GM23338 (cell line): ENCODE results near the gene RHEBL1. TPM values are rescaled to one million over a fixed set of nuclear protein-coding genes. Genes with fewer than 3 reads are reported as not detected.
A peak's percentile ranks its signal among the peaks of the same experiment; 100 is the strongest.

Experiments
- ATAC-seq: fragments of 200-7000 bp; cut with Tn5 transposase; 3 replicates; pipeline ENCODE4 v1.9.1; 2020
- DNase-seq: peaks from one replicate; pipeline ENCODE4 v3.0.0-alpha.2; 2015; ENCODE audit warnings: low spot score
- H2AFZ ChIP-seq: fragments of 200-600 bp; sonication (generic); 2 replicates; pipeline ENCODE4 v1.8.0; 2016; ENCODE audit warnings: antibody characterized with exemption, mild to moderate bottlenecking, moderate library complexity
- H3F3A ChIP-seq: fragments of 200-600 bp; sonication (generic); replicated peaks from 2 replicates; pipeline ENCODE4 v1.8.0; 2017; ENCODE audit warnings: antibody characterized with exemption, mixed run types, low read depth
- H3K27ac ChIP-seq: fragments of 200-600 bp; sonication (generic); 2 replicates; pipeline ENCODE4 v1.6.1; 2016; ENCODE audit warnings: low read depth
- H3K27me3 ChIP-seq: fragments of 200-600 bp; sonication (generic); 2 replicates; pipeline ENCODE4 v1.8.0; 2016; ENCODE audit warnings: mild to moderate bottlenecking, mixed run types, moderate library complexity; ENCODE audit not compliant: insufficient read depth
- H3K36me3 ChIP-seq: fragments of 200-600 bp; sonication (generic); 2 replicates; pipeline ENCODE4 v1.8.0; 2016; ENCODE audit warnings: mild to moderate bottlenecking; ENCODE audit not compliant: insufficient read depth
- H3K4me1 ChIP-seq: fragments of 200-600 bp; sonication (generic); 2 replicates; pipeline ENCODE4 v1.8.0; 2016; ENCODE audit warnings: mild to moderate bottlenecking, moderate library complexity; ENCODE audit not compliant: insufficient read depth
- H3K4me2 ChIP-seq: fragments of 200-600 bp; sonication (generic); 2 replicates; pipeline ENCODE4 v1.7.1; 2017; ENCODE audit warnings: mixed run types
- H3K4me3 ChIP-seq: fragments of 200-600 bp; sonication (generic); 2 replicates; pipeline ENCODE4 v1.6.1; 2016; ENCODE audit warnings: mixed run types
- H3K79me2 ChIP-seq: fragments of 200-600 bp; sonication (generic); replicated peaks from 2 replicates; pipeline ENCODE4 v1.8.0; 2017; ENCODE audit warnings: mild to moderate bottlenecking; ENCODE audit not compliant: insufficient read depth
- H3K9me2 ChIP-seq: fragments of 200-600 bp; sonication (generic); 2 replicates; pipeline ENCODE4 v1.8.0; 2017; ENCODE audit not compliant: insufficient read depth
- H4K20me1 ChIP-seq: fragments of 200-600 bp; sonication (generic); replicated peaks from 2 replicates; pipeline ENCODE4 v1.8.0; 2017; ENCODE audit warnings: mild to moderate bottlenecking; ENCODE audit not compliant: insufficient read depth
- H3K27ac Mint-ChIP-seq: 2 replicates; pipeline ENCODE4 v1.8.0; 2020; ENCODE audit warnings: inconsistent platforms, mild to moderate bottlenecking, moderate library complexity, mixed read lengths
- H3K27me3 Mint-ChIP-seq: 3 replicates; pipeline ENCODE4 v1.8.0; 2022; ENCODE audit warnings: low read depth, mild to moderate bottlenecking, moderate library complexity, mixed read lengths, inconsistent platforms; ENCODE audit not compliant: insufficient read depth, poor library complexity
- H3K36me3 Mint-ChIP-seq: 3 replicates; pipeline ENCODE4 v1.8.0; 2021; ENCODE audit warnings: low read depth, mild to moderate bottlenecking, inconsistent platforms, moderate library complexity, mixed read lengths
- H3K4me1 Mint-ChIP-seq: 3 replicates; pipeline ENCODE4 v1.8.0; 2020; ENCODE audit warnings: mild to moderate bottlenecking, inconsistent platforms, mixed read lengths
- H3K4me3 Mint-ChIP-seq: 3 replicates; pipeline ENCODE4 v1.8.0; 2021; ENCODE audit warnings: moderate library complexity, mild to moderate bottlenecking, inconsistent platforms, mixed read lengths
- H3K9me3 Mint-ChIP-seq: 3 replicates; pipeline ENCODE4 v1.8.0; 2020; ENCODE audit warnings: moderate library complexity, mild to moderate bottlenecking, inconsistent platforms, mixed read lengths
- CREB1 ChIP-seq: fragments of 250-450 bp; sonication (Bioruptor Pico); IDR thresholded peaks from 2 replicates; pipeline ENCODE4 v1.5.0; 2020; ENCODE audit warnings: low read depth, mild to moderate bottlenecking, moderate library complexity
- CTCF ChIP-seq, 2 experiments: fragments of 200-600 bp in 1 of 2; sonication (generic) in 1 of 2; conservative IDR thresholded peaks; 2 replicates each; pipeline versions ENCODE4 v1.5.1 to v1.6.1; 2016 to 2017; ENCODE audit warnings: antibody characterized with exemption in 2 of 2, low read depth in 2 of 2, mild to moderate bottlenecking in 2 of 2, moderate library complexity in 1 of 2
- EZH2 ChIP-seq: fragments of 200-600 bp; sonication (generic); IDR thresholded peaks from one replicate; pipeline ENCODE4 v1.8.0; 2017; ENCODE audit warnings: antibody characterized with exemption, mild to moderate bottlenecking, low read depth; ENCODE audit not compliant: unreplicated experiment
- EZH2phosphoT487 ChIP-seq: fragments of 200-600 bp; sonication (generic); IDR thresholded peaks from one replicate; pipeline ENCODE4 v1.8.1; 2018; ENCODE audit warnings: antibody characterized with exemption; ENCODE audit not compliant: unreplicated experiment
- JUNB ChIP-seq: IDR thresholded peaks from one replicate; pipeline ENCODE4 v1.6.1; 2016; ENCODE audit warnings: antibody characterized with exemption; ENCODE audit not compliant: unreplicated experiment
- NANOG ChIP-seq: IDR thresholded peaks from 2 replicates; pipeline ENCODE4 v1.6.1; 2016; ENCODE audit warnings: antibody characterized with exemption, borderline replicate concordance
- ZNF114 ChIP-seq: fragments of 250-450 bp; sonication (Bioruptor Pico); IDR thresholded peaks from 2 replicates; pipeline ENCODE4 v1.5.0; 2020; ENCODE audit warnings: mild to moderate bottlenecking, moderate library complexity
- ZNF331 ChIP-seq: fragments of 250-450 bp; sonication (Bioruptor Pico); IDR thresholded peaks from 2 replicates; pipeline ENCODE4 v1.5.0; 2020; ENCODE audit warnings: low read depth, mild to moderate bottlenecking, moderate library complexity
- ZNF462 ChIP-seq: fragments of 250-450 bp; sonication (Bioruptor Pico); IDR thresholded peaks from 2 replicates; pipeline ENCODE4 v1.5.0; 2020; ENCODE audit warnings: mild to moderate bottlenecking, moderate library complexity
- polyA plus RNA-seq: library from polyadenylated mRNA; unstranded; fragments of >200 nt; fragmentation: Nextera tagmentation; extraction: Ambion mirVana; gene quantifications from 2 replicates; pipeline ENCODE4 v1.2.1, GENCODE V29; 2016
- total RNA-seq: library from RNA; depleted of rRNA; stranded (reverse); fragments of >200 nt; shearing (Covaris generic); gene quantifications from 2 replicates; pipeline ENCODE4 v1.2.3, GENCODE V29; 2014

Gene RHEBL1
- total and polyA plus RNA-seq, 2 experiments from 2014 or later: 9.4 to 11.8 TPM

- Mint-ChIP-seq H3K4me1 (peaks cover 46% of the 10 kb centered on the region), H3K36me3 (no peaks in the 10 kb centered on the region; the same call in 2 of the 3 replicates), H3K27ac (no peak overlapping the region), H3K4me3 (peak overlapping the region; percentile 63), H3K9me3 (no peaks in the 10 kb centered on the region), H3K27me3 (peaks cover 79% of the 10 kb centered on the region)
- DNase-seq (peak; percentile 64), ATAC-seq (peak; percentile 16)
- H3K4me2 ChIP-seq: peak overlapping the region; percentile 80
- no peaks in the 10 kb centered on the region for H3K79me2 ChIP-seq
- H2AFZ ChIP-seq: peak overlapping the region; percentile 69
- H3F3A ChIP-seq: peaks cover 12% of the 10 kb centered on the region; the same call in 1 of the 2 replicates
- H3K9me2 ChIP-seq: no peaks in the 10 kb centered on the region
- H3K36me3 ChIP-seq: no peaks in the 10 kb centered on the region
- no peak overlapping the region for H3K27ac ChIP-seq
- peak in 1 of 2 experiments; percentile 42; a peak in 2 of 4 replicates for TF ChIP-seq CTCF (conservative IDR thresholded peaks at IDR 0.05; ENCODE audit: low read depth in 2 of 2)
- no peak for TF ChIP-seq NANOG
- peak; percentile 93 for TF ChIP-seq EZH2
- peak; percentile 82 for TF ChIP-seq EZH2phosphoT487
- peak overlapping the region; percentile 51 for H3K4me3 ChIP-seq
- H3K4me1 ChIP-seq: peaks cover 46% of the 10 kb centered on the region
- peaks cover 11% of the 10 kb centered on the region for H4K20me1 ChIP-seq
- H3K27me3 ChIP-seq: peaks cover 93% of the 10 kb centered on the region
These were observed 20.3 kb upstream of the RHEBL1 start for GRCh38 chr12:49089821-49090773.

GRCh38 chr12:49088932-49089330 lies 19.2 kb upstream of the RHEBL1 start:
- no peak overlapping the region for H3K27ac ChIP-seq
- H3K36me3 ChIP-seq: no peaks in the 10 kb centered on the region
- H3K4me2 ChIP-seq: peak overlapping the region; percentile 78
- H3K4me1 ChIP-seq: peaks cover 36% of the 10 kb centered on the region
- H3K79me2 ChIP-seq: no peaks in the 10 kb centered on the region
- Mint-ChIP-seq H3K27me3 (peaks cover 67% of the 10 kb centered on the region), H3K4me1 (peaks cover 42% of the 10 kb centered on the region), H3K36me3 (no peaks in the 10 kb centered on the region; the same call in 2 of the 3 replicates), H3K4me3 (peak overlapping the region; percentile 58; the same call in 2 of the 3 replicates), H3K9me3 (no peaks in the 10 kb centered on the region), H3K27ac (no peak overlapping the region)
- no peaks in the 10 kb centered on the region for H3K9me2 ChIP-seq
- peak overlapping the region; percentile 49 for H3K4me3 ChIP-seq
- DNase-seq (no peak), ATAC-seq (no peak)
- peaks cover 88% of the 10 kb centered on the region for H3K27me3 ChIP-seq
- H4K20me1 ChIP-seq: peaks cover 11% of the 10 kb centered on the region
- no peak overlapping the region for H2AFZ ChIP-seq
- peaks cover 12% of the 10 kb centered on the region; the same call in 1 of the 2 replicates for H3F3A ChIP-seq
- no peak for TF ChIP-seq JUNB
- TF ChIP-seq ZNF462 (CRISPR knock-in tag): no peak
- no peak for TF ChIP-seq EZH2phosphoT487
- TF ChIP-seq NANOG: no peak
- TF ChIP-seq ZNF331: no peak
- TF ChIP-seq EZH2: no peak
- TF ChIP-seq ZNF114 (CRISPR knock-in tag): no peak
- TF ChIP-seq CREB1: no peak
